ENCODE data around the gene UCHL1.
"Not testable (repeated sequence)": the region's sequence is repeated elsewhere in the genome, so short reads cannot be mapped to it uniquely, and the experiment has no call there.

Gene UCHL1

GRCh38 chr4:41269682-41270081, 13.0 kb downstream of the UCHL1 start:
- no peaks in the 10 kb centered on the region for H3K9me3 ChIP-seq (replicated peaks; ENCODE audit: low read length)
- H3K4me1 ChIP-seq (ENCODE audit: control insufficient read depth, insufficient read depth, low read length): no peaks in the 10 kb centered on the region
- H3K36me3 ChIP-seq (ENCODE audit: insufficient read depth, low read length): peaks cover 18% of the 10 kb centered on the region
- no peak overlapping the region for H3K4me2 ChIP-seq (ENCODE audit: low read length)
- no peak overlapping the region for H3K9ac ChIP-seq (ENCODE audit: low read depth, low read length)
- no peaks in the 10 kb centered on the region for H3K27me3 ChIP-seq (ENCODE audit: control insufficient read depth, insufficient read depth, low read length)
- no peak overlapping the region for H3K4me3 ChIP-seq (ENCODE audit: low read length)

- not testable (repeated sequence) for H3K9ac ChIP-seq (ENCODE audit: low read depth, low read length); H3K36me3 ChIP-seq (ENCODE audit: insufficient read depth, low read length); H3K4me2 ChIP-seq (ENCODE audit: low read length); H3K4me3 ChIP-seq (ENCODE audit: low read length); H3K4me1 ChIP-seq (ENCODE audit: control insufficient read depth, insufficient read depth, low read length); H3K27me3 ChIP-seq (ENCODE audit: control insufficient read depth, insufficient read depth, low read length); H3K9me3 ChIP-seq (replicated peaks; ENCODE audit: low read length)
Observed at GRCh38 chr4:41275931-41276330, 19.2 kb downstream of the UCHL1 start.

- Histone ChIP-seq H3K4me3 (ENCODE audit: low read length) (no peak overlapping the region), H3K4me2 (ENCODE audit: low read length) (no peak overlapping the region), H3K36me3 (ENCODE audit: insufficient read depth, low read length) (no peaks in the 10 kb centered on the region), H3K9ac (ENCODE audit: low read depth, low read length) (no peak overlapping the region), H3K4me1 (ENCODE audit: control insufficient read depth, insufficient read depth, low read length) (no peaks in the 10 kb centered on the region), H3K27me3 (ENCODE audit: control insufficient read depth, insufficient read depth, low read length) (no peaks in the 10 kb centered on the region), H3K9me3 (replicated peaks; ENCODE audit: low read length) (no peaks in the 10 kb centered on the region)
Observed at GRCh38 chr4:41280010-41280409, 23.3 kb downstream of the UCHL1 start.

DNA sequence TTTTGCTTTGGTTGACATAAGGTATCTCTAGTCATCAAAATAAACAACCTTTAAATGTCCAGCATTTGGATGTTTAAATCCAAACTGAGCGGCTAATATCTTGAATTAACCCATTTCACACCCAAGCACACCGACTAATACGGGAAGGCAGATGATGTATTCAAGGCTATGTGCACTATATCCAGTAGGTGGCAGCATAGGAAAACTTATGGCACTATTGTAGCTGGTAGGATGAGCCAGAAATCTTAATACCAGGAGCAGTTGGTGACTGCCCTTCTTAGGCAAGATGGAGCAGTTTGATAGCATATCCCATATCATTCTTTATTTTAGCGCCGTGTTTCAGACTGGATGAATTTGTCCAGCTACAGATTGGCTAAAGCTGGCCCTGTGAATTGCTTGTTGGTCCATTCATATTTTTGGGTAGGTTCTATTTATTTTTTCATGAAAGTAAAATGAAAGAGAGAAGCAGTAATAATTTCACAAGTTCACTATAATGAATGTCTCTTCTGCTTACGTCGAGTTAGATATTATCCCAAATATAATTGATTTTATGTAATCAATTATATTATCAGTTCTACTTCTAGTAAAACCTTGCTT, 24.4 kb downstream of the UCHL1 start:
- Histone ChIP-seq H3K9me3 (replicated peaks; ENCODE audit: low read length) (no peaks in the 10 kb centered on the region), H3K4me3 (ENCODE audit: low read length) (no peak overlapping the region), H3K4me1 (ENCODE audit: control insufficient read depth, insufficient read depth, low read length) (no peaks in the 10 kb centered on the region), H3K9ac (ENCODE audit: low read depth, low read length) (no peak overlapping the region), H3K27me3 (ENCODE audit: control insufficient read depth, insufficient read depth, low read length) (no peaks in the 10 kb centered on the region), H3K36me3 (ENCODE audit: insufficient read depth, low read length) (no peaks in the 10 kb centered on the region), H3K4me2 (ENCODE audit: low read length) (no peak overlapping the region)

DNA sequence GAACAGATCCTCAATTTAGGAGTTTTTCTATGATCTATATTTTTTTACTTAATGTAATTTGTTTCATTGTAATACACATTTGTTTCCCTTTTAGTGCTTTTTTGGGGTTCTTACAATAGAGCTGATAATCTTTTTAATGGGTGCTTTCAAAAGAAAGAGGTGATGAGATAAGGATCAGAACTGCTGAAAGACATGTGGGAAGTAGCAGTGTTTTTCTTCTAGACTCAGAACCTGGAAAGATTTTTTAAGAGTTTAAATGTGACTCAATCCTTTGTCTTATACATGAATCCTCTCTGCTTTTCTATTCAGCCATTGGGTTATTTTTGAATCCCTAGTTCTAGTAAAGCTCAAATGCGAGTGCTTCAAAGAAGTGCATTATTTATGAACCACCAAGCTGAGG, 25.6 kb downstream of the UCHL1 start:
- Histone ChIP-seq H3K4me1 (ENCODE audit: control insufficient read depth, insufficient read depth, low read length) (peaks cover 7% of the 10 kb centered on the region), H3K4me2 (ENCODE audit: low read length) (no peak overlapping the region), H3K27me3 (ENCODE audit: control insufficient read depth, insufficient read depth, low read length) (no peaks in the 10 kb centered on the region), H3K9ac (ENCODE audit: low read depth, low read length) (no peak overlapping the region), H3K36me3 (ENCODE audit: insufficient read depth, low read length) (no peaks in the 10 kb centered on the region), H3K9me3 (replicated peaks; ENCODE audit: low read length) (no peaks in the 10 kb centered on the region), H3K4me3 (ENCODE audit: low read length) (no peak overlapping the region)

GRCh38 chr4:41285202-41285863, 28.6 kb downstream of the UCHL1 start:
- Histone ChIP-seq H3K4me3 (ENCODE audit: low read length) (no peak overlapping the region), H3K9ac (ENCODE audit: low read depth, low read length) (no peak overlapping the region), H3K36me3 (ENCODE audit: insufficient read depth, low read length) (no peaks in the 10 kb centered on the region), H3K27me3 (ENCODE audit: control insufficient read depth, insufficient read depth, low read length) (peaks cover 7% of the 10 kb centered on the region), H3K4me2 (ENCODE audit: low read length) (no peak overlapping the region), H3K9me3 (replicated peaks; ENCODE audit: low read length) (no peaks in the 10 kb centered on the region), H3K4me1 (ENCODE audit: control insufficient read depth, insufficient read depth, low read length) (peaks cover 7% of the 10 kb centered on the region)

GRCh38 chr4:41285864-41286235, 29.1 kb downstream of the UCHL1 start:
- no peak overlapping the region for H3K4me2 ChIP-seq (ENCODE audit: low read length)
- no peak overlapping the region for H3K4me3 ChIP-seq (ENCODE audit: low read length)
- peaks cover 7% of the 10 kb centered on the region for H3K27me3 ChIP-seq (ENCODE audit: control insufficient read depth, insufficient read depth, low read length)
- H3K9me3 ChIP-seq (replicated peaks; ENCODE audit: low read length): no peaks in the 10 kb centered on the region
- peaks cover 7% of the 10 kb centered on the region for H3K4me1 ChIP-seq (ENCODE audit: control insufficient read depth, insufficient read depth, low read length)
- no peak overlapping the region for H3K9ac ChIP-seq (ENCODE audit: low read depth, low read length)
- H3K36me3 ChIP-seq (ENCODE audit: insufficient read depth, low read length): no peaks in the 10 kb centered on the region

- Histone ChIP-seq H3K9ac (ENCODE audit: low read depth, low read length) (no peak overlapping the region), H3K9me3 (replicated peaks; ENCODE audit: low read length) (no peaks in the 10 kb centered on the region), H3K4me1 (ENCODE audit: control insufficient read depth, insufficient read depth, low read length) (peaks cover 7% of the 10 kb centered on the region), H3K27me3 (ENCODE audit: control insufficient read depth, insufficient read depth, low read length) (peaks cover 7% of the 10 kb centered on the region), H3K4me2 (ENCODE audit: low read length) (no peak overlapping the region), H3K4me3 (ENCODE audit: low read length) (no peak overlapping the region), H3K36me3 (ENCODE audit: insufficient read depth, low read length) (no peaks in the 10 kb centered on the region)
Observed at GRCh38 chr4:41287005-41287404, 30.3 kb downstream of the UCHL1 start.

DNA sequence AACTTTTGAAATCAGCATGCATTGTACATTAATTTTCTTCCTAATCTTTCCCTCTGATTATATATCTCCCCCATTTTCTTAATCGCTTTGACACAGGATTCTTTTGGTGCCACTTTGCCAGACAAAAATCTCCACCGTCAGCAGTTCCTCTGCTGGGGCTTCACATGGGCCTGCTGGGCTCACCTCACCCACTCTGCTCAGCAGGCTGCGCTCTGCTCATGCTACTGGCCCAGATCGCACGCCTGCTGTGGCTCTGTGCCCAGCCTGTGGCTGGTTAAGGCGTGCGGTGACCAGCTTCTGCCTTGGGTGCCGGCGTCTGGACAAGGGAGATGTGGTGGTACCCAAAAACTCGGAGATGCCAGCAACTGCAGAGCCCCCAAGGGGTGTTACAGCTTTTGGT, 31.1 kb downstream of the UCHL1 start:
- Histone ChIP-seq H3K9ac (ENCODE audit: low read depth, low read length) (no peak overlapping the region), H3K4me3 (ENCODE audit: low read length) (no peak overlapping the region), H3K36me3 (ENCODE audit: insufficient read depth, low read length) (no peaks in the 10 kb centered on the region), H3K27me3 (ENCODE audit: control insufficient read depth, insufficient read depth, low read length) (peaks cover 7% of the 10 kb centered on the region), H3K9me3 (replicated peaks; ENCODE audit: low read length) (no peaks in the 10 kb centered on the region), H3K4me1 (ENCODE audit: control insufficient read depth, insufficient read depth, low read length) (peaks cover 7% of the 10 kb centered on the region), H3K4me2 (ENCODE audit: low read length) (no peak overlapping the region)

DNA sequence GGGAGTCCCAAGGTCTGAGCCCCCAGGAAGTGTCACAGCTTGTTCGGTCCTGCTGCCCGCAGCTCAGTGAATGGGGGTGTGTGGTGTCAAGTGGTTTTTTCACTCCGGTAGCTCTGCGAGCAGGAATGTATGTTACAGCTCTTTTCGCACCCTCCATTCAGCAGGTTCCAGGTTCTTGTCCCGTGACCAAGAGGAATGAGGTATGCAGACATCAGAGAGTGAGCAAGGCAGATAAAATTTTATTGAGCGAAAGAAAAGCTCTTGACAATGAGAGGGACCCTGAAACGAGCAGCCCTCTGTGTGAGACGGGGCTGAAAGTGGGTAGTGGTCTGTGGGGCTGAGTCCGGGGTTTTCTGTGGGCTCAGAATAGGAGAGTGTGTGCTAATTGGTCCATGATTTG, 31.5 kb downstream of the UCHL1 start:
- no peak overlapping the region for H3K4me2 ChIP-seq (ENCODE audit: low read length)
- H3K4me3 ChIP-seq (ENCODE audit: low read length): no peak overlapping the region
- H3K27me3 ChIP-seq (ENCODE audit: control insufficient read depth, insufficient read depth, low read length): peaks cover 7% of the 10 kb centered on the region
- H3K4me1 ChIP-seq (ENCODE audit: control insufficient read depth, insufficient read depth, low read length): peaks cover 7% of the 10 kb centered on the region
- no peaks in the 10 kb centered on the region for H3K9me3 ChIP-seq (replicated peaks; ENCODE audit: low read length)
- no peak overlapping the region for H3K9ac ChIP-seq (ENCODE audit: low read depth, low read length)
- no peaks in the 10 kb centered on the region for H3K36me3 ChIP-seq (ENCODE audit: insufficient read depth, low read length)

DNA sequence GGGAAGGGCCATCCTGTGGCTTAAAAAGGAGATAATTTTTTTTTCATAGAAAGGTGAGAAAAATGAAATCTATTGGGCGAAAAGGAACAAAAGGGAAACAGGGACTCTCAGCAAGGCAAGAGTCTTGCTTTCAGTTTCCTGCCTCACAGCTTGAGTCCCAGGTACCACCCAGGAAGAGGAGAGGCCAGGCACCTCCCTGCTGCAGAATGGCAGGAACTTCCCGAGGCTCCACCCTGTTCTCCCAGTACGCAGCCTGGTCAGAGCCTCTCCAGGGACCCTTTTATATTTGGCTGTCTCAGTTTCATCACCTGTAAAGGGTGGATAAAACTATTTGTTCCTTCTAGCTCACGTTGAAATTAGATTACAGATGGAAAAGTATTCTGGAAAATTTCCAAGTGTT, 33.8 kb downstream of the UCHL1 start:
- Histone ChIP-seq H3K9ac (ENCODE audit: low read depth, low read length) (no peak overlapping the region), H3K4me3 (ENCODE audit: low read length) (no peak overlapping the region)

DNA sequence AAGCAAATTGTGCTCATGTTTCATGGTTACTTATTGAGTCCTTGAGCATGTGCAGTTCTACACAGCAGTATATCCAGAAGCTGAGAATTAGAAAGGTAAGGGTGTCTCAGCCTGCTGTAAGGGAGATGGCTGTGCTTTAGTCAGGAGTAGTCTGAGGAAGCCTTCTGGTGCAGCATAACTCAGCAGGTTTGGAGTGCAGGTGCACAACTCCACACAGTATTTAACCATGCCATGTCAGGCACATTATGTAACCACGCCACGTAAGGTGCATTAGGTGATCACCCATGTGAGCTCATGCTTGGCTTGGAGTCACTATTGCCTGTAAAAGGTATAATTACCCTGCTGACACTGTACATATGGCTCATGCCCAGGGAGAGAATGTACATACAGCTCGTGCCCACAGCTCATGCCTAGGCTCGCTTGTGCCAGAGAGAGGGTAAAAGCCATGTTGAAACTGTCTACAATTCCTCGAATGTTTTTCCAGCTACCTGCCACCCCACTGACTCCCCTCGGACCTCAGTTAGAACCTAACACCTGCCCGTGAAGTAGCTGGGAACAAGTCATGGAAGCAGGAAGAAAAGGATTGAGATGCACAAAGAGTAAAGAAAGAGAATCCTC, 37.8 kb downstream of the UCHL1 start:
- peaks cover 11% of the 10 kb centered on the region for H3K27me3 ChIP-seq (ENCODE audit: control insufficient read depth, insufficient read depth, low read length)
- no peak overlapping the region for H3K4me3 ChIP-seq (ENCODE audit: low read length)
- no peak overlapping the region for H3K9ac ChIP-seq (ENCODE audit: low read depth, low read length)
- H3K4me2 ChIP-seq (ENCODE audit: low read length): no peak overlapping the region
- no peaks in the 10 kb centered on the region for H3K9me3 ChIP-seq (replicated peaks; ENCODE audit: low read length)
- H3K4me1 ChIP-seq (ENCODE audit: control insufficient read depth, insufficient read depth, low read length): no peaks in the 10 kb centered on the region
- no peaks in the 10 kb centered on the region for H3K36me3 ChIP-seq (ENCODE audit: insufficient read depth, low read length)

More for the DNA sequence above, 33.8 kb downstream of the UCHL1 start:
- no peaks in the 10 kb centered on the region for H3K9me3 ChIP-seq (replicated peaks; ENCODE audit: low read length)
- H3K36me3 ChIP-seq (ENCODE audit: insufficient read depth, low read length): no peaks in the 10 kb centered on the region
- no peak overlapping the region for H3K4me2 ChIP-seq (ENCODE audit: low read length)
- peaks cover 7% of the 10 kb centered on the region for H3K4me1 ChIP-seq (ENCODE audit: control insufficient read depth, insufficient read depth, low read length)
- H3K27me3 ChIP-seq (ENCODE audit: control insufficient read depth, insufficient read depth, low read length): peaks cover 7% of the 10 kb centered on the region
